Loucy (cell line): ENCODE results near the gene CFAP54.

Experiments
- H2AFZ ChIP-seq: fragments of 200-600 bp; sonication (generic); 2 replicates; pipeline ENCODE4 v1.6.0; 2016; ENCODE audit warnings: antibody characterized with exemption, mild to moderate bottlenecking, low read length, moderate library complexity
- H3F3A ChIP-seq: fragments of 200-600 bp; 2 replicates; pipeline ENCODE4 v1.6.0; 2016; ENCODE audit warnings: antibody characterized with exemption, low read depth, mild to moderate bottlenecking
- H3K27me3 ChIP-seq: fragments of 200-600 bp; sonication (generic); 2 replicates; pipeline ENCODE4 v1.6.1; 2014; ENCODE audit warnings: low read length, mild to moderate bottlenecking; ENCODE audit not compliant: insufficient read depth, poor library complexity, severe bottlenecking
- H3K36me3 ChIP-seq: fragments of 200-600 bp; sonication (generic); 2 replicates; pipeline ENCODE4 v1.6.1; 2016; ENCODE audit warnings: low read length; ENCODE audit not compliant: insufficient read depth
- H3K4me1 ChIP-seq: fragments of 200-600 bp; sonication (generic); 2 replicates; pipeline ENCODE4 v1.5.1; 2014; ENCODE audit warnings: low read length, mild to moderate bottlenecking; ENCODE audit not compliant: insufficient read depth, poor library complexity, severe bottlenecking
- H3K4me2 ChIP-seq: fragments of 200-600 bp; sonication (generic); 2 replicates; pipeline ENCODE4 v1.6.0; 2014; ENCODE audit warnings: antibody characterized with exemption, low read length, low read depth, mild to moderate bottlenecking; ENCODE audit not compliant: poor library complexity, severe bottlenecking
- H3K4me3 ChIP-seq: fragments of 200-600 bp; sonication (generic); 2 replicates; pipeline ENCODE4 v1.5.1; 2014; ENCODE audit warnings: low read length, mild to moderate bottlenecking, mixed read lengths; ENCODE audit not compliant: poor library complexity, severe bottlenecking
- H3K79me2 ChIP-seq: fragments of 200-600 bp; sonication (generic); 2 replicates; pipeline ENCODE4 v1.6.1; 2014; ENCODE audit warnings: low read length; ENCODE audit not compliant: insufficient read depth
- H3K9ac ChIP-seq: fragments of 200-600 bp; sonication (generic); 2 replicates; pipeline ENCODE4 v1.6.0; 2014; ENCODE audit warnings: mild to moderate bottlenecking, low read depth, low read length, moderate library complexity; ENCODE audit not compliant: poor library complexity, severe bottlenecking
- H3K9me2 ChIP-seq: fragments of 200-600 bp; sonication (generic); replicated peaks from 2 replicates; pipeline ENCODE4 v1.6.1; 2016; ENCODE audit warnings: low read depth, low read length, mixed read lengths
- H3K9me3 ChIP-seq: fragments of 200-600 bp; sonication (generic); 2 replicates; pipeline ENCODE4 v1.6.1; 2014; ENCODE audit warnings: mild to moderate bottlenecking, antibody characterized with exemption, low read length, low read depth; ENCODE audit not compliant: insufficient read depth
- H4K20me1 ChIP-seq: fragments of 200-600 bp; sonication (generic); 2 replicates; pipeline ENCODE4 v1.6.0; 2014; ENCODE audit warnings: antibody characterized with exemption, low read length, mild to moderate bottlenecking; ENCODE audit not compliant: insufficient read depth, poor library complexity, severe bottlenecking
- EZH2phosphoT487 ChIP-seq: fragments of 200-600 bp; IDR thresholded peaks from 2 replicates; pipeline ENCODE4 v1.6.1; 2018; ENCODE audit warnings: antibody characterized with exemption, mild to moderate bottlenecking, moderate library complexity, borderline replicate concordance
- TF ChIP-seq, protein P1 (sequence below): fragments of 200-600 bp; sonication (generic); conservative IDR thresholded peaks from 2 replicates; pipeline ENCODE4 v1.5.1; 2014; ENCODE audit warnings: mild to moderate bottlenecking, antibody characterized with exemption, low read length

The CFAP54 gene

DNA sequence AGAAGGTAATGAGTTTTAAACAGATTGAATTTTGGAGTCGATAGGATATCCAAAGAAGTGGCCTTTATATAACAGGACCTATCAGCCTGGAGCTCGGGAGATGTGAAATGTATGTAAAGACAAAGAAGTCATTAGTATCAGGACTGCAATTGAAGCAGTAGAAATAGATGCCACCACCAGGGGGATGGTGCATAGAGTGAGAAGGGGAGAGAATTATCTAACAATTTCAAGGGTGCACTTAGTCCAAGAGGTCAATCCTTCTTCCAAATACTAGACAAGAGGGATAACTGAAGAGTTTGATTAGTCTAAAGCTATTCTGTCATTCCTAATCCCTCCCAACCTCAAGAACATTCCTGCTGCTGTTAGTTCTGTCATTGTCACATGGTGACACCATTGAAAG, 127.8 kb downstream of the CFAP54 start:
- H3F3A ChIP-seq, result no peaks in the 10 kb centered on the region
- H3K79me2 ChIP-seq, result no peaks in the 10 kb centered on the region
- H2AFZ ChIP-seq, result no peak overlapping the region
- H3K4me3 ChIP-seq, result no peak overlapping the region
- H3K9ac ChIP-seq, result no peak overlapping the region
- H3K9me2 ChIP-seq, result no peaks in the 10 kb centered on the region
- H3K4me1 ChIP-seq, result peaks cover 4% of the 10 kb centered on the region
- no peaks in the 10 kb centered on the region for H3K27me3 ChIP-seq
- no peaks in the 10 kb centered on the region for H3K9me3 ChIP-seq
- H4K20me1 ChIP-seq, result no peaks in the 10 kb centered on the region
- H3K36me3 ChIP-seq, result no peaks in the 10 kb centered on the region
- no peak overlapping the region for H3K4me2 ChIP-seq
- TF ChIP-seq EZH2phosphoT487, result no peak
- TF ChIP-seq, protein P1, sequence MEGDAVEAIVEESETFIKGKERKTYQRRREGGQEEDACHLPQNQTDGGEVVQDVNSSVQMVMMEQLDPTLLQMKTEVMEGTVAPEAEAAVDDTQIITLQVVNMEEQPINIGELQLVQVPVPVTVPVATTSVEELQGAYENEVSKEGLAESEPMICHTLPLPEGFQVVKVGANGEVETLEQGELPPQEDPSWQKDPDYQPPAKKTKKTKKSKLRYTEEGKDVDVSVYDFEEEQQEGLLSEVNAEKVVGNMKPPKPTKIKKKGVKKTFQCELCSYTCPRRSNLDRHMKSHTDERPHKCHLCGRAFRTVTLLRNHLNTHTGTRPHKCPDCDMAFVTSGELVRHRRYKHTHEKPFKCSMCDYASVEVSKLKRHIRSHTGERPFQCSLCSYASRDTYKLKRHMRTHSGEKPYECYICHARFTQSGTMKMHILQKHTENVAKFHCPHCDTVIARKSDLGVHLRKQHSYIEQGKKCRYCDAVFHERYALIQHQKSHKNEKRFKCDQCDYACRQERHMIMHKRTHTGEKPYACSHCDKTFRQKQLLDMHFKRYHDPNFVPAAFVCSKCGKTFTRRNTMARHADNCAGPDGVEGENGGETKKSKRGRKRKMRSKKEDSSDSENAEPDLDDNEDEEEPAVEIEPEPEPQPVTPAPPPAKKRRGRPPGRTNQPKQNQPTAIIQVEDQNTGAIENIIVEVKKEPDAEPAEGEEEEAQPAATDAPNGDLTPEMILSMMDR, result peak; percentile 49

DNA sequence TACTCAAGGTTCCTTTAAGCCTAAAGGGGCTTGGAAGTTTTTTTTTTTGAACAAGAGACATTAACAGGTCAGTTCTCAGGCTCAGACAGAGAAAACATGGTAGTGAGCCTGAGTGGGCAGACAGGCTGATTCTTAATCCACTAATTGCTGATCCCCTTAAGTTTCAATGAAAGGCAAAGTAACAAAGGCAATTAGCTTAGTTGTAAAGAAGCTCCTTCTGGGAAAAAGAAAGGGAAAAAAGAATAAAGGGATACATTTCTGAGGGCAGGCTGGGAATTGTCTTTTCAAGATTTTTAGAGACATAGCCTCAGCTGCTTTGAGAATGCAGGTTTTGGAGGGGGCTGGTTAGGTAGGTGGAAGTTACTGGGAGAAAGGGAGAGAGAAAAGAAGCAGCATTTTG, 133.8 kb downstream of the CFAP54 start:
- H3K79me2 ChIP-seq, result no peaks in the 10 kb centered on the region
- no peak overlapping the region for H3K4me3 ChIP-seq
- H3K9me2 ChIP-seq, result no peaks in the 10 kb centered on the region
- no peaks in the 10 kb centered on the region for H3K9me3 ChIP-seq
- H3K36me3 ChIP-seq, result no peaks in the 10 kb centered on the region
- no peak overlapping the region for H3K9ac ChIP-seq
- H2AFZ ChIP-seq, result no peak overlapping the region
- H3K27me3 ChIP-seq, result no peaks in the 10 kb centered on the region
- peaks cover 2% of the 10 kb centered on the region for H3K4me1 ChIP-seq
- H3K4me2 ChIP-seq, result no peak overlapping the region
- no peaks in the 10 kb centered on the region for H3F3A ChIP-seq
- TF ChIP-seq, protein P1, result no peak
- TF ChIP-seq EZH2phosphoT487, result no peak
- no peaks in the 10 kb centered on the region for H4K20me1 ChIP-seq

DNA sequence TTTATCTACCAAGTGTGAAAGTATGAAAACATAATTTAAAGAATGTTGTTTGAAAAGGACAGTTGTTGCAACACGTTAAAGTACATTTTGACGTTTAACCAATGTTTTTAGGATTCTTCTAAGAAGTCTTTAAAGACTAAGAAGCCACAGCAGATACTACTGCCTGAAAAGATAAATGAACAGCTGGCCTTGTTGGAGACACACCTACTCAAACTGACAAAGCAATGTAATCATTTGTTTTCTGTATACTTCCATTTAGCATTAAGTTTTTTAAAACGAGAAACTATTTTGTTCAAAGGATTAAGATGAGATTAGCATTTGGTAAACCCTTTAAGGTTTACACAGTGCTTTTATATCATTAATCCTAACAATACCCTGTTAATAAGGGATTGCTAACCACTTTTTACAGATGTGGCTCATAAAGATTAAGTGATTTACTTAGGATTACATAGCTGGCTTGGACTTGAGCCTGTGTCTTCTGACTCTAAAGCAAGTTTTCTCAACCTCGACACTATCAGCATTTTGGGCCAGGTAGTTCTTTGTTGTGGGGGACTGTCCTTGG, 134.4 kb downstream of the CFAP54 start:
- H4K20me1 ChIP-seq, result no peaks in the 10 kb centered on the region
- no peaks in the 10 kb centered on the region for H3K79me2 ChIP-seq
- H3K4me1 ChIP-seq, result no peaks in the 10 kb centered on the region
- H3K9me2 ChIP-seq, result no peaks in the 10 kb centered on the region
- no peak overlapping the region for H3K4me3 ChIP-seq
- no peak overlapping the region for H3K4me2 ChIP-seq
- no peaks in the 10 kb centered on the region for H3K27me3 ChIP-seq
- no peaks in the 10 kb centered on the region for H3K9me3 ChIP-seq
- H2AFZ ChIP-seq, result no peak overlapping the region
- no peaks in the 10 kb centered on the region for H3K36me3 ChIP-seq
- no peaks in the 10 kb centered on the region for H3F3A ChIP-seq
- TF ChIP-seq, protein P1, result no peak
- TF ChIP-seq EZH2phosphoT487, result no peak
- H3K9ac ChIP-seq, result no peak overlapping the region
